HG03442 (cell line): ENCODE measurements around the gene MEGF6.

Source experiments
- ATAC-seq: cut with Tn5 transposase; IDR thresholded peaks from one replicate; pipeline ENCODE4 v1.9.1; 2021; ENCODE audit warnings: mild to moderate bottlenecking, moderate library complexity; ENCODE audit not compliant: unreplicated experiment

The MEGF6 gene

DNA sequence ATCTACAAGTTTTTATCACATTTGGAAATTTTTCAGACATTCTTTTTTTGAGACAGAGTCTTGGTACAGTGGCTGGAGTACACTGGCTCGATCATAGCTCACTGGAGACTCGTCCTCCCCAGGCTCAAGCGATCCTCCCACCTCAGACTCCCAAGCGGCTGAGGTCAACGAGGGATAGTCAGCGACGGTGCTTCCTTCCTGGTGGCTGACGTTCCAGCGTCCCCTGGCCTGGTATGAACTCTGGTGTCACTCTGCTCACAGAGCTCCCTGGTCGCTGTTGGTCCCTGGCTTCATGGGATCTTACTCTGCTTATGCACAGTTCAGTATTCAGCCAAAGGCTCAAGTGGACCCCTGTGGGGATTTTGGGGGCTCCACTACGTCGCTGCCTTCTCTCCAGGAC, 160.3 kb downstream of the MEGF6 start:
- ATAC-seq = no peak

DNA sequence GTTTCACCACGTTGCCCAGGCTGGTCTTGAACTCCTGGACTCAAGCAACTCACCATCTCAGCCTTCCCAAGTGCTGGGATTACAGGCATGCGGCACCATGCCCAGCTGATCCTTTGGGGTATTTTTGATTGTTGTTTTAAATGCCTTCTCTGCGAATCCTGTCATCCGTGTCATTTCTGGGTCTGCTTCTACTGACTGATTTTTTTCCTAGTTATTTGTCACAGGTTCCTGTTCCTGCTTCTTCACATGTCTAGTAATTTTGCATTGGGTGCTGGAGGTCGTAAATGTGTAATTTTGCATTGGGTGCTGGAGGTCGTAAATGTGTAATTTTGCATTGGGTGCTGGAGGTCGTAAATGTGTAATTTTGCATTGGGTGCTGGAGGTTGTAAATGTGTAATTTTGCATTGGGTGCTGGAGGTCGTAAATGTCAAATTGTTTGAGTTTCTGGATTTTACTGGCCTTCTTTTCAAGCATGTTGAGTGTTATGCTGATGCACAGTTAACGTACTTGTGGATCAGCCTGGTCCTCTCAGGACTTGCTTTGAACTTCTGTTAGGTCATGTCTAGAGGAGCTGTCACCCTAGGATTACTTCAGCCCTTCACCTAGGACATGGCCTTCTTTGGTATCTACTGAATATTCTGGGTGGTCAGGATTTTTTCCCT, 161.0 kb downstream of the MEGF6 start:
- ATAC-seq = no peak

DNA sequence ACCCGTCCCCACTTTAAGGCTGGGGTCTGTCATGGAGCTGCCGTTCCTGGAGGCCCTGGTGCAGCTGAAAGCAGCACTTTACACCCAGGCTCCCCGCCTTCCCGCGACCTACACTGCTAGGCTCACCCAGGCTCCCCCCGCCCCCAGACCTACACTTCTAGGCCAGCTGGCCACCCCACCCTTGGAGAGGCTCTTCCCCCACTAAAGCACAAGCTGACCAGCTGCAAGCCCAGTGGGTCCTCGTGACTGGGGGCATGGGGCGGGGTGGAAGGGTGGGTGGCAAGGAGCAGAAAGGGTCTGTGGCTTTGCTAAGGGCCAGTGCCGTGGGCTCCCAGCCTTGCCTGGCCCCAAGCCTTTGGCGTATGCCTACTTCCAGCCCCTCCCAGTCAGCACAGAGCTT, 166.6 kb downstream of the MEGF6 start:
- no peak for ATAC-seq

DNA sequence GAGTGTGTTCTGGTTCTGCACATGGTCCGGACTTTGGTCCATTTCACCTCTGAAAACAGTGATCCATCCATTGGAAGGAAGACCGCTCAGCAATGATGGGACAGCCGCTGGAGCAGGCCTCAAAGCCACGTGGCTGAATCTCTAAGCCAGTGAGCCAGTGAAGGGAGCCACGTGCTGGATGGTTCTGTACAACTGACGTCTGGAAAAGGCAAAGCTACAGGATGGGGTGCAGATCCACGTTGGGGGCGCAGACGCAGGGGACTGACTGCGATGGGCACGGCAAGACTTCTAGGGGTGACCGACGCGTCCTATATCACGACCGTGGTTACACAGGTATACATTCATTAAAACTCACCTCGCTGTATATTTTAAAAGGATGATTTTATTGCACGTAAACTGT, 167.0 kb downstream of the MEGF6 start:
- ATAC-seq = no peak

DNA sequence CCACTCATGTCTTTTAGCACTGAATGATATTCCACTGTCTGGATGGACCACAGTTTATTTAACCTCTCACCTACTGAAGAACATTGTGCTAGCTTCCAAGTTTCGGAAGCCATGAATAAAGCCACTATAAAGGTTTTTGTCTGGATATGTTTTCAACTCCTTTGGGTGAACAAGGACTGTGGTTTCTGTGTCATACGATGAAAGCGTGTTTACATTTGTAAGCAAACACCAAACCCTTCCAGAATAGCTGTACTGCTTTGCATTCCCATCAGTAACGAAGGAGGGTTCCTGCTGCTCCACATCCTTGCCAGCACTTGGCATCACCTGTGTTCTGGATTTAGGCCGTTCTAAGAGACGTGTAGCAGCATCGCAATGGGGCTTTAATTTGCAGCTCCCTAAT, 167.5 kb downstream of the MEGF6 start:
- no peak for ATAC-seq

DNA sequence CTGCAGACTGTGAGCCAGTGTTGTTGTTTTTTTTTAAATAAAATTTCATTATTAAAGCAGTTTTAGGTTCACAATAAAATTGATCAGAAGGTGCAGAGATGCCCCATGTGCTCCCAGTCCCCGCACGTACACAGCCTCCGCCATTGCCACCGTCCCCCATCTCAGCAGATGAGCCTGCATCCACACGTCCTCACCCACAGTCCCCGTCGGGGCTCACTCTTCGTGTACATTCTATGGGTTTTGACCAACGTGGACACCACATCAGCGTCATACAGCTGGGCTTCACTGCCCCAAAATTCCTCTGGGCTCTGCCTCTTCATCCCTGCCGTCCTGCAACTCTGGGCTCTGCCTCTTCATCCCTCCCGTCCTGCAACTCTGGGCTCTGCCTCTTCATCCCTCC, 168.4 kb downstream of the MEGF6 start:
- ATAC-seq = no peak

DNA sequence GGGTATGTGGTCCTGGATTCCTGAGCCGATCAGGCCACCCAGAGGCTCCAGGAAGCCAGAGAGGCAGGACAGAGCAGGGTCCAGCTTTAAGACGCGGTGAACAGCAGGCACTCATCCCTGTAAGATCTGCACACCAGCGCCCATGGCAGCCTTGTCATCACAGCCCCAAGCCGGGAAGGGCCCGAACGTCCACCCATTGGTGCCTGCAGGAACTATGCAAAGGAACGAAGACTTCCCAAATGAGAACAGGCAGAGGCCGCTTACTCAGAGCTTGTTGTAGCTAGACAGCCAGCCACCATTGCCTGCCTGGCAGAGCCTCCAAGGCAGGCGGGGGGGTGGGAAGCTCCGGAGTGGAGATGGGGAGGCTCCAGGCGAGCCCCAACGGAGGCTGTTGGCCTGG, 169.0 kb downstream of the MEGF6 start:
- no peak for ATAC-seq

DNA sequence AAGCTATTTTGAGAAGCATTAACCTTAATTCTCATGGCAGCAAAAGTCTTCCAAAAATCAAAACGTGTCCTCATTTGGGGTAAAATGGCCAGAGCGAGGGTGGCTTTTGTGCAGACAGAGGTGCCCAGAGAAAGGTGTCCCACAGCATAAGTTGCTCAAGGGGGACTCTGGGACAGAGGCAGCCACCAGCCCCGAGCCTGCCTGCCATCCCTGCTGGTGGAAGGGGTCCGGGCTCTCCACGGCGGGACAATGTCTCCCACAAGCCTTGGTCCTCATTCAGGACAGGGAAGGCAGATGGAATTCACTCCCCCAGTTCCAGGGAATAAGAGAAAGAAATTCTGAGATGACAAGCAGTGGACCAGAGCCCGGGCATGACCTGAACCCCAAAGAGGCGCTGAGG, 169.4 kb downstream of the MEGF6 start:
- no peak for ATAC-seq

DNA sequence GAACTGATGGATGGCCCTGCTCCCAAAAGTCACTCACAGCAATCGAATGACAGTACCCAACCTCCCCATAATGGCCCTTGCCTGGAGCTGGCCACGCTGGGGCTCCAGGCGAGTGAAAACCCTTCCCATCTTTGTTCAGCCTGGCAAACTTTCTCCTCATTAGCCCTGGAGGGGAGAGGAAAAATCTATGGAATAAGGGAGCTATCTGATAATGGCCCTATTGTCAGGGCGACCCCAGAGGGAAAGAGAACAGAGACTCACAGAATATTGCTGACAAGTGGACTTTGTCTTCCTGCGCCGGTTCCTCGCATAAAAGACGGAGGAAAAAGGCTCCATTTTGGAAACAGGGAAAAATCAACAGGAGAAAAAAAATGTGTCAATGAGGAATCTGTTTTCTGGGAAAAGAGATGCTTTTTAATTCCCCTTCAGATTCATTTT, 169.9 kb downstream of the MEGF6 start:
- no peak for ATAC-seq

DNA sequence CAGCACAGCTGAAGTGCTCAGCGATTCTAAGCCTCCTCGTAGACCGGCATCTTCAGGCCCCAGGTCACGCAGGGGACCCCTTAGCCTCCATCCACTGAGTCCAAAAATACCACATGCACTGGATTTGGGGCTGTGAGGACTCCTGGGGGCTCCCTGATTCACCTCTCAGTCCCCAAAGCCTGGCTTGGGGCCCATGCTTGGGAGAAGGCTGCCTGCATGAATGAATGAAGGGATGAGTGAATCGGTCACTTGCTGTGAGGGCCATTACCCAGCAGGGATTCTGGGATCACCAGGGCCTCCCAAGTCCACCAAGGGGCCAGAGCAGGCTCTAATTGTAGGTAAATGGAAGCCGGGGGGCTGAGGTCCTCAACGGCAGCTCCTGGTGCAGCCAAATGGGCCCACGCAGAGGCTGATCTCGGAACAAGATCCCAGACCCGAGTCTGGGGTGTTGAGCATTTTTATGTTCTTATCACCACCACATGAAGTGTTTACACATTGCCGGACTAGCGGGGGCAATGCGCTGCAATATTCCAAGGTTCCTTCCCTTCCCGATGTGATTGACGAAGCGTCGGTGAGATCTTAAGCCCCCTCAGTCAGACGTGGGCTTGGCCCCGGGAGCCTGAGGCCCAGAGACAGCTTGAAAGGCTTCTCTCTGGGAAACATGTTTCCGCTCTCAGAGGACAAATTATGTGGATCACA, 170.4 kb downstream of the MEGF6 start:
- ATAC-seq = no peak

DNA sequence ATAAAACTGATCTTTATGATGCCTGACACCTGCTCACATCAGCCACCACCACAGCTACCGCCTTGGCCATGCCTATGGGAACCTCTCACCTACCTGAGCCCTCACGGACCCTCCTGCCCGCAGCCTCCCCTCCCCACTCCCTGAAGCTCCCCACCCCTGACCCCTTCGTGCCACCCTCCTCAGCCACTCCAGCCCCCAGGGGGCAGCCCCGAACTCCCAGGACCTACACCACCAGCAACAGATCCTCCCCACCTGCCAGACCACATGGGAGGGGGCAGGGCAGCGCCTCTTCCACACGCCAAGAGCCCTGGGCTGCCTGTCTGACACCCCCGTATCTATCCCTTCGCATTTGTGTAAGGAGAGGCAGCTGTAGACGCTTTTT, 171.0 kb downstream of the MEGF6 start:
- no peak for ATAC-seq
